Stomach (tissue), 4 donors: ENCODE measurements around the gene SLC16A7.

Source experiments
- CTCF ChIP-seq, 7 experiments: fragments of 450-650 bp in 4 of 7; fragments of 200-600 bp in 3 of 7; sonication (generic) in 3 of 7; IDR thresholded peaks; one replicate each; pipeline ENCODE4 v1.5.1; 2016 to 2019; ENCODE audit warnings: antibody characterized with exemption in 7 of 7, control low read depth in 2 of 7, mild to moderate bottlenecking in 1 of 7
- EP300 ChIP-seq: sonication (generic); formaldehyde crosslinking; IDR thresholded peaks from one replicate; pipeline ENCODE4 v1.6.1; 2017; ENCODE audit warnings: antibody characterized with exemption

GRCh38 chr12:59587710-59588109 lies 8.1 kb upstream of the SLC16A7 start:
- TF ChIP-seq EP300 = no peak
- TF ChIP-seq CTCF (IDR thresholded peaks at IDR 0.05) = no peak
